ENCODE data around the gene CLDN18. TPM values are rescaled to one million over a fixed set of nuclear protein-coding genes. Genes with fewer than 3 reads are reported as not detected.

CLDN18 gene
- total and polyA plus RNA-seq, 4 donors, result 0.06 TPM; not detected in 3

GRCh38 chr3:138060792-138061191 is 50.8 kb downstream of the CLDN18 start:
- 41% methylated on average over 2 of the region's 2 CpGs for WGBS
- no peak for TF ChIP-seq FOXA1 (IDR thresholded peaks at IDR 0.05)
- TF ChIP-seq NR2F2 (IDR thresholded peaks at IDR 0.05), result no peak
- no peak for TF ChIP-seq TAF1 (conservative IDR thresholded peaks at IDR 0.05)
- no peak overlapping the region for H3K4me3 ChIP-seq (ENCODE audit: low read depth in 1 of 3, low read length in 3 of 3)
- H3K27ac ChIP-seq (ENCODE audit: low read depth in 1 of 2, low read length in 2 of 2), result no peak overlapping the region
- H3K9ac ChIP-seq (ENCODE audit: low read depth in 1 of 2, low read length in 2 of 2), result no peak overlapping the region
- H3K4me1 ChIP-seq (ENCODE audit: control insufficient read depth in 4 of 4, insufficient read depth in 4 of 4, low read length in 3 of 4), result no peaks in the 10 kb centered on the region
- H3K27me3 ChIP-seq (ENCODE audit: control insufficient read depth in 4 of 4, insufficient read depth in 4 of 4, low read length in 3 of 4), result no peaks in the 10 kb centered on the region
- no peak for DNase-seq (ENCODE audit: low spot score)
- H3K36me3 ChIP-seq (ENCODE audit: control insufficient read depth in 4 of 4, insufficient read depth in 3 of 4, low read depth in 1 of 4, low read length in 3 of 4), result no peaks in the 10 kb centered on the region
- H3K9me3 ChIP-seq (ENCODE audit: control insufficient read depth in 4 of 4, low read length in 3 of 4), result no peaks in the 10 kb centered on the region

GRCh38 chr3:138062037-138062436 is 52.1 kb downstream of the CLDN18 start:
- H3K9ac ChIP-seq (ENCODE audit: low read depth in 1 of 2, low read length in 2 of 2), result no peak overlapping the region
- TF ChIP-seq HNF4G (IDR thresholded peaks at IDR 0.05) (no peak), FOXA1 (IDR thresholded peaks at IDR 0.05) (no peak), ATF3 (IDR thresholded peaks at IDR 0.05) (no peak), FOXA2 (IDR thresholded peaks at IDR 0.05) (no peak), HNF4A (conservative IDR thresholded peaks at IDR 0.05) (no peak), ZBTB33 (IDR thresholded peaks at IDR 0.05) (no peak), CTCF (IDR thresholded peaks at IDR 0.05; ENCODE audit: low read depth, low read length, missing input control) (no peak), RAD21 (IDR thresholded peaks at IDR 0.05) (no peak), GABPA (IDR thresholded peaks at IDR 0.05 in 1 of 2, conservative IDR thresholded peaks at IDR 0.05 in 1 of 2) (no peak), MAX (IDR thresholded peaks at IDR 0.05) (no peak), JUND (IDR thresholded peaks at IDR 0.05) (no peak)
- H3K36me3 ChIP-seq (ENCODE audit: control insufficient read depth in 4 of 4, insufficient read depth in 3 of 4, low read depth in 1 of 4, low read length in 3 of 4), result no peaks in the 10 kb centered on the region
- 90% methylated on average over 2 of the region's 2 CpGs for WGBS
- no peak overlapping the region for H3K27ac ChIP-seq (ENCODE audit: low read depth in 1 of 2, low read length in 2 of 2)
- H3K4me3 ChIP-seq (ENCODE audit: low read depth in 1 of 3, low read length in 3 of 3), result no peak overlapping the region
- no peaks in the 10 kb centered on the region for H3K9me3 ChIP-seq (ENCODE audit: control insufficient read depth in 4 of 4, low read length in 3 of 4)
- DNase-seq (ENCODE audit: low spot score), result no peak
- no peaks in the 10 kb centered on the region for H3K4me1 ChIP-seq (ENCODE audit: control insufficient read depth in 4 of 4, insufficient read depth in 4 of 4, low read length in 3 of 4)
- H3K27me3 ChIP-seq (ENCODE audit: control insufficient read depth in 4 of 4, insufficient read depth in 4 of 4, low read length in 3 of 4), result no peaks in the 10 kb centered on the region

- no peaks in the 10 kb centered on the region for H3K27me3 ChIP-seq (ENCODE audit: control insufficient read depth in 4 of 4, insufficient read depth in 4 of 4, low read length in 3 of 4)
- H3K9me3 ChIP-seq (ENCODE audit: control insufficient read depth in 4 of 4, low read length in 3 of 4), result no peaks in the 10 kb centered on the region
- DNase-seq (ENCODE audit: low spot score), result no peak
- no peak overlapping the region for H3K4me3 ChIP-seq (ENCODE audit: low read depth in 1 of 3, low read length in 3 of 3)
- H3K9ac ChIP-seq (ENCODE audit: low read depth in 1 of 2, low read length in 2 of 2), result no peak overlapping the region
- no peaks in the 10 kb centered on the region for H3K36me3 ChIP-seq (ENCODE audit: control insufficient read depth in 4 of 4, insufficient read depth in 3 of 4, low read depth in 1 of 4, low read length in 3 of 4)
- no peaks in the 10 kb centered on the region for H3K4me1 ChIP-seq (ENCODE audit: control insufficient read depth in 4 of 4, insufficient read depth in 4 of 4, low read length in 3 of 4)
- 82% methylated on average over 1 of the region's 1 CpG for WGBS
- no peak overlapping the region for H3K27ac ChIP-seq (ENCODE audit: low read depth in 1 of 2, low read length in 2 of 2)
- TF ChIP-seq MAX (IDR thresholded peaks at IDR 0.05) (no peak), CTCF (IDR thresholded peaks at IDR 0.05; ENCODE audit: low read depth, low read length, missing input control) (no peak), REST (IDR thresholded peaks at IDR 0.05) (no peak), HNF4A (conservative IDR thresholded peaks at IDR 0.05) (no peak), EGR1 (IDR thresholded peaks at IDR 0.05; ENCODE audit: low read depth in 2 of 2) (no peak), NR2F2 (IDR thresholded peaks at IDR 0.05) (no peak), ATF3 (IDR thresholded peaks at IDR 0.05) (no peak), JUND (IDR thresholded peaks at IDR 0.05) (no peak)
These were observed 52.7 kb downstream of the CLDN18 start for GRCh38 chr3:138062626-138063025.

Data from liver (tissue), 9 donors.